Omental fat pad (tissue), 4 donors: ENCODE results near the gene CMTM6. TPM values are rescaled to one million over a fixed set of nuclear protein-coding genes. Genes with fewer than 3 reads are reported as not detected.
A peak's percentile ranks its signal among the peaks of the same experiment; 100 is the strongest.

Experiments
- ATAC-seq: fragments of 150-250 bp; one replicate; pipeline ENCODE4 v1.9.1; 2016; ENCODE audit warnings: mild to moderate bottlenecking, moderate library complexity; ENCODE audit not compliant: low FRiP score
- DNase-seq: peaks from one replicate; pipeline ENCODE4 v3.0.0-alpha.2; 2019; ENCODE audit warnings: low spot score
- total RNA-seq, 4 donors: library from RNA; depleted of rRNA; stranded (reverse); fragments of >200 nt; gene quantifications; one replicate each; pipeline ENCODE4 v1.1.0, GENCODE V29; 2016
- TF ChIP-seq, protein P1 (sequence below), 3 donors: fragments of 450-650 bp; IDR thresholded peaks; one replicate each; pipeline ENCODE4 v1.5.1; 2016 to 2017; ENCODE audit warnings: antibody characterized with exemption in 3 of 3, mild to moderate bottlenecking in 3 of 3, moderate library complexity in 2 of 3

CMTM6 gene
- total RNA-seq, 4 donors from 2014 or later = 49.2 to 73.3 (median 61.4) TPM

- DNase-seq = no peak
- no peak for ATAC-seq
- TF ChIP-seq, protein P1, sequence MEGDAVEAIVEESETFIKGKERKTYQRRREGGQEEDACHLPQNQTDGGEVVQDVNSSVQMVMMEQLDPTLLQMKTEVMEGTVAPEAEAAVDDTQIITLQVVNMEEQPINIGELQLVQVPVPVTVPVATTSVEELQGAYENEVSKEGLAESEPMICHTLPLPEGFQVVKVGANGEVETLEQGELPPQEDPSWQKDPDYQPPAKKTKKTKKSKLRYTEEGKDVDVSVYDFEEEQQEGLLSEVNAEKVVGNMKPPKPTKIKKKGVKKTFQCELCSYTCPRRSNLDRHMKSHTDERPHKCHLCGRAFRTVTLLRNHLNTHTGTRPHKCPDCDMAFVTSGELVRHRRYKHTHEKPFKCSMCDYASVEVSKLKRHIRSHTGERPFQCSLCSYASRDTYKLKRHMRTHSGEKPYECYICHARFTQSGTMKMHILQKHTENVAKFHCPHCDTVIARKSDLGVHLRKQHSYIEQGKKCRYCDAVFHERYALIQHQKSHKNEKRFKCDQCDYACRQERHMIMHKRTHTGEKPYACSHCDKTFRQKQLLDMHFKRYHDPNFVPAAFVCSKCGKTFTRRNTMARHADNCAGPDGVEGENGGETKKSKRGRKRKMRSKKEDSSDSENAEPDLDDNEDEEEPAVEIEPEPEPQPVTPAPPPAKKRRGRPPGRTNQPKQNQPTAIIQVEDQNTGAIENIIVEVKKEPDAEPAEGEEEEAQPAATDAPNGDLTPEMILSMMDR (IDR thresholded peaks at IDR 0.05) = no peak
These were observed 2.4 kb downstream of the CMTM6 start for GRCh38 chr3:32500231-32500630.

DNA sequence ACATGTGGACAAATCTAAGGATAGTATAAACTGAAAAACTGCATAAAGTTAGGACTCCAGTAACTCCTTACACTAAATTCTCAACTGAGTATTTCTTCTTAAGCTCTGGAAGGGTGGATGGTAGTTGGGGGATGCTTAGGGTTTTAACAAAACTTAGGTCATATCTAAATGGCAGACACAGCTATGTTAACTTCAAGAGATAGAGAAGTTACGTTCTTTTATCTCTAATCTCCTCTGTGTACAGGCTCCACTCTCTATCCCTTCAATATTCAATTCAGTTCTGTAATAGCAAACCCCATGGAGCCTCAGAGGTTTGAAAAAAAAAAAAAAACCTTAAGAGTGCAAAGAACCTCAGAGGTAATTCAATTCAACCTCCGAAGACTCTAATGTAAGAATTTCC lies 3.1 kb downstream of the CMTM6 start:
- ATAC-seq (no peak), DNase-seq (no peak)
- TF ChIP-seq, protein P1 (IDR thresholded peaks at IDR 0.05) = no peak

- no peak for ATAC-seq
- TF ChIP-seq, protein P1 (IDR thresholded peaks at IDR 0.05) = no peak
- DNase-seq = no peak
These were observed 3.7 kb downstream of the CMTM6 start for GRCh38 chr3:32498992-32499391.

DNA sequence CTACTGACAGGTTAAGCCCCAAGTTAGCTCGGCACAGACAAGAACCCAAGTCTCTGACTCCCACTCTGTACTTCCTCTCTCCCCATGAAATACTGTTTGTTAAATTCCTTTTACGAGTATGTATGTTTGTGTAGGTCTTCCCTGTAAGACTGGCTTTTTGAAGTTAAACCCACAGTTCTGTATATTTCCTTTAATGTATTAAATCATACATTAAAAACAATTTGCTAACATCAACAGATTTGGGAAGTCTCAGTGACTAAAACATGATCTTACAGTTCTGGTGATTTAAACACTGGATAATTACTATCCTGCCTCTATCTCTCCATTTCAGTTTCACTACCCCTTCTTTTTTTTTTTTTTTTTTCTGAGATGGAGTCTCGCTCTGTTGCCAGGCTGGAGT lies 4.4 kb downstream of the CMTM6 start:
- ATAC-seq (no peak), DNase-seq (no peak)
- TF ChIP-seq, protein P1 (IDR thresholded peaks at IDR 0.05) = no peak

- ATAC-seq (no peak), DNase-seq (no peak)
- TF ChIP-seq, protein P1 (IDR thresholded peaks at IDR 0.05) = no peak
These were observed 7.0 kb downstream of the CMTM6 start for GRCh38 chr3:32495609-32496008.

- ATAC-seq = no peak
- TF ChIP-seq, protein P1 (IDR thresholded peaks at IDR 0.05) = no peak
- DNase-seq = no peak
These were observed 7.6 kb downstream of the CMTM6 start for GRCh38 chr3:32495085-32495484.

- ATAC-seq (peak; percentile 76), DNase-seq (no peak)
- TF ChIP-seq, protein P1 (IDR thresholded peaks at IDR 0.05) = no peak
These were observed 8.9 kb downstream of the CMTM6 start for GRCh38 chr3:32493437-32494414.
